ENCODE results near the gene HPS5. TPM values are rescaled to one million over a fixed set of nuclear protein-coding genes. Genes with fewer than 3 reads are reported as not detected.

The HPS5 gene
- polyA plus RNA-seq, 1 donor (not counting 4 experiments of a cell fraction or from before 2014, with no cell fraction given), result 20.9 TPM

DNA sequence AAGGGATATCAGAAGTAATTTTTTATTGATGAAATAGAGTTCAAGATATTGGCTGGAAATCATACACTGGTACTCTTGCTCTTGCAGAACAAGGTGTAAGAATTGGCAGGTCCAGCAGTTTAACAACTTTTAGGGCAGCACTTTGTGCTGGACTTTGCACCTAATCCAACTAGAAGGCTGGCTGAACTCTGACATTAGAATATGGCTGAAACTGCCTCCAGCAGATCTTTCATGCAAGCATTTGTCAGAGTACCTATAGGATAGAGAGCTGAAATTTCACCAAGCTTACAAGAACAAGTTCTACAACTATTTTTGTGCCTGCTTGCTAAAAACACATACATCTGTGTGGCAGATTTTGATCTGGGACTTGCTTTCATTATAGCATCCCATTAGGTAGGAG is 17.2 kb downstream of the HPS5 start:
- no peaks in the 10 kb centered on the region for H3K27me3 ChIP-seq (ENCODE audit: control insufficient read depth, extremely low read depth, insufficient read depth, low read length)
- no peak overlapping the region for H3K27ac ChIP-seq (ENCODE audit: control insufficient read depth, insufficient read depth, low read length)
- H3K36me3 ChIP-seq (ENCODE audit: control insufficient read depth in 2 of 2, extremely low read depth in 1 of 2, insufficient read depth in 2 of 2, low read length in 2 of 2), result peaks cover 16% of the 10 kb centered on the region in 2 experiments
- H2AFZ ChIP-seq (ENCODE audit: control insufficient read depth, low read length), result no peak overlapping the region
- FAIRE-seq (no peak), DNase-seq (ENCODE audit: low read depth, low spot score) (no peak)
- H3K4me2 ChIP-seq (ENCODE audit: control insufficient read depth, extremely low read depth, insufficient read depth, low read depth, low read length), result no peak overlapping the region
- no peaks in the 10 kb centered on the region for H3K9me1 ChIP-seq (ENCODE audit: control insufficient read depth, extremely low read depth, insufficient read depth, low read length)
- no peaks in the 10 kb centered on the region for H3K79me2 ChIP-seq (ENCODE audit: control insufficient read depth, insufficient read depth, low read length)
- H3K9ac ChIP-seq (ENCODE audit: control insufficient read depth, extremely low read depth, insufficient read depth, low read length), result no peak overlapping the region
- H3K4me1 ChIP-seq (ENCODE audit: control insufficient read depth, extremely low read depth, insufficient read depth, low read length), result peaks cover 17% of the 10 kb centered on the region
- H3K9me3 ChIP-seq (ENCODE audit: control insufficient read depth, low read depth, low read length), result no peaks in the 10 kb centered on the region
- TF ChIP-seq, protein P1, sequence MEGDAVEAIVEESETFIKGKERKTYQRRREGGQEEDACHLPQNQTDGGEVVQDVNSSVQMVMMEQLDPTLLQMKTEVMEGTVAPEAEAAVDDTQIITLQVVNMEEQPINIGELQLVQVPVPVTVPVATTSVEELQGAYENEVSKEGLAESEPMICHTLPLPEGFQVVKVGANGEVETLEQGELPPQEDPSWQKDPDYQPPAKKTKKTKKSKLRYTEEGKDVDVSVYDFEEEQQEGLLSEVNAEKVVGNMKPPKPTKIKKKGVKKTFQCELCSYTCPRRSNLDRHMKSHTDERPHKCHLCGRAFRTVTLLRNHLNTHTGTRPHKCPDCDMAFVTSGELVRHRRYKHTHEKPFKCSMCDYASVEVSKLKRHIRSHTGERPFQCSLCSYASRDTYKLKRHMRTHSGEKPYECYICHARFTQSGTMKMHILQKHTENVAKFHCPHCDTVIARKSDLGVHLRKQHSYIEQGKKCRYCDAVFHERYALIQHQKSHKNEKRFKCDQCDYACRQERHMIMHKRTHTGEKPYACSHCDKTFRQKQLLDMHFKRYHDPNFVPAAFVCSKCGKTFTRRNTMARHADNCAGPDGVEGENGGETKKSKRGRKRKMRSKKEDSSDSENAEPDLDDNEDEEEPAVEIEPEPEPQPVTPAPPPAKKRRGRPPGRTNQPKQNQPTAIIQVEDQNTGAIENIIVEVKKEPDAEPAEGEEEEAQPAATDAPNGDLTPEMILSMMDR (optimal IDR thresholded peaks at IDR 0.05 in 1 of 3, IDR thresholded peaks at IDR 0.05 in 1 of 3, conservative IDR thresholded peaks at IDR 0.05 in 1 of 3; ENCODE audit: extremely low read depth in 1 of 3, insufficient read depth in 2 of 3, low read length in 3 of 3), result no peak
- TF ChIP-seq EZH2 (IDR thresholded peaks at IDR 0.05; ENCODE audit: low read length), result no peak
- dilution Hi-C loops (cut with MboI; ENCODE audit: extremely low pct_ligation_motif_present, low sequenced_read_pairs), result no loop called here
- H3K4me3 ChIP-seq (ENCODE audit: control insufficient read depth in 2 of 3, extremely low read depth in 1 of 3, insufficient read depth in 2 of 3, low read depth in 1 of 3, low read length in 3 of 3), result no peak overlapping the region
- no peaks in the 10 kb centered on the region for H4K20me1 ChIP-seq (ENCODE audit: control insufficient read depth, extremely low read depth, insufficient read depth, low read length)

DNA sequence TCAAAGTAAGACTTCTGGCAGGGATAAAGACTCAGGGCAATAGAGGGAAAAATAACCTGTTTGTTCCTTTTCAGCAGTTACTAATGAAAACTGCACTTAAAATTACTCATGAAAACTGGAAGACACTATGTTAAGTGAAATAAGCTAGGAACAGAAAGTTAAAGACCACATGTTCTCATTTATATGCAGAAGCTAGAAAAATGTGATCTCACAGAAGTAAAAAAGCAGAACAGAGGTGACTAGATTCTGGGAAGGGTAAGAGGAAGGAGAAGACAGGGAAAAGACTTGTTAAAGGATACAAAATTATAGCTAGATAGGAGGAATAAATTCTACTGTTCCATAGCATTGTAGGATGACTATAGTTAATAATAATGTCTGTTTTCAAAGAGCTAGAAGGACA is 22.2 kb downstream of the HPS5 start:
- H3K9me1 ChIP-seq (ENCODE audit: control insufficient read depth, extremely low read depth, insufficient read depth, low read length), result no peaks in the 10 kb centered on the region
- H3K79me2 ChIP-seq (ENCODE audit: control insufficient read depth, insufficient read depth, low read length), result no peaks in the 10 kb centered on the region
- no peak overlapping the region for H3K9ac ChIP-seq (ENCODE audit: control insufficient read depth, extremely low read depth, insufficient read depth, low read length)
- H4K20me1 ChIP-seq (ENCODE audit: control insufficient read depth, extremely low read depth, insufficient read depth, low read length), result no peaks in the 10 kb centered on the region
- H3K9me3 ChIP-seq (ENCODE audit: control insufficient read depth, low read depth, low read length), result no peaks in the 10 kb centered on the region
- H3K27me3 ChIP-seq (ENCODE audit: control insufficient read depth, extremely low read depth, insufficient read depth, low read length), result no peaks in the 10 kb centered on the region
- FAIRE-seq (no peak), DNase-seq (ENCODE audit: low read depth, low spot score) (no peak)
- H3K4me1 ChIP-seq (ENCODE audit: control insufficient read depth, extremely low read depth, insufficient read depth, low read length), result no peaks in the 10 kb centered on the region
- H3K36me3 ChIP-seq (ENCODE audit: control insufficient read depth in 2 of 2, extremely low read depth in 1 of 2, insufficient read depth in 2 of 2, low read length in 2 of 2), result peaks cover 20 to 24% of the 10 kb centered on the region in 2 experiments
- no peak overlapping the region for H3K4me2 ChIP-seq (ENCODE audit: control insufficient read depth, extremely low read depth, insufficient read depth, low read depth, low read length)
- no peak overlapping the region for H3K4me3 ChIP-seq (ENCODE audit: control insufficient read depth in 2 of 3, extremely low read depth in 1 of 3, insufficient read depth in 2 of 3, low read depth in 1 of 3, low read length in 3 of 3)
- H3K27ac ChIP-seq (ENCODE audit: control insufficient read depth, insufficient read depth, low read length), result no peak overlapping the region
- dilution Hi-C loops (cut with MboI; ENCODE audit: extremely low pct_ligation_motif_present, low sequenced_read_pairs), result no loop called here
- no peak overlapping the region for H2AFZ ChIP-seq (ENCODE audit: control insufficient read depth, low read length)
- TF ChIP-seq, protein P1 (optimal IDR thresholded peaks at IDR 0.05 in 1 of 3, IDR thresholded peaks at IDR 0.05 in 1 of 3, conservative IDR thresholded peaks at IDR 0.05 in 1 of 3; ENCODE audit: extremely low read depth in 1 of 3, insufficient read depth in 2 of 3, low read length in 3 of 3), result no peak
- no peak for TF ChIP-seq EZH2 (IDR thresholded peaks at IDR 0.05; ENCODE audit: low read length)
